GM23248 (cell line): ENCODE data around the gene NEDD9.

Source experiments
- EZH2 ChIP-seq: fragments of 200-600 bp; sonication (generic); IDR thresholded peaks from 2 replicates; pipeline ENCODE4 v1.6.1; 2018; ENCODE audit warnings: antibody characterized with exemption, mild to moderate bottlenecking; ENCODE audit not compliant: insufficient read depth, poor library complexity, severe bottlenecking
- EZH2phosphoT487 ChIP-seq: fragments of 200-600 bp; sonication (generic); IDR thresholded peaks from 2 replicates; pipeline ENCODE4 v1.6.1; 2018; ENCODE audit warnings: antibody characterized with exemption, moderate library complexity, mild to moderate bottlenecking, low read depth; ENCODE audit not compliant: insufficient read depth

DNA sequence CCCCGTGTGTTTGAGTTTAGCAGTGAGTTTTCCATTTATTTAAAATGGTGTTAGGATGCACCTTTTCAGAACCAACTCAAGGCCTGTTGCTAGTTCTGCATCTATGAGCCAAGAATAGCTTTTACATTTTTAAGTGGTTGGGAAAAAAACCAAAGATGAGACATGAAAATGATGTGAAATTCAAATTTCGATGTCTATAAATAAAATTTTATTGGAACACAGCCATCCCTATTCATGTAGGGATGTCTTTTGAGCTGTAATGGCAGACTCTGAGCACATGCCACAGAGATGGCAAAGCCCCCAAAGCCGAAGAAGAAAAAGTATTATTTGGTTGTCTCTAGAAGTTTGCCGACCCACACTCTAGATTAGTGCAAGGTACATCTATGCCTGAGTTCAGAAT lies 5.0 kb upstream of the NEDD9 start:
- TF ChIP-seq EZH2phosphoT487 (no peak), EZH2 (no peak)
